HepG2 (cell line): Measurements from ENCODE around the gene TRIP6. TPM values are rescaled to one million over a fixed set of nuclear protein-coding genes. Genes with fewer than 3 reads are reported as not detected.

Source experiments
- ADNP ChIP-seq: sonication (generic); formaldehyde crosslinking; IDR thresholded peaks from 2 replicates; pipeline ENCODE4 v1.4.0; 2020; ENCODE audit warnings: missing genetic modification reagents
- FOXJ3 ChIP-seq: sonication (generic); formaldehyde crosslinking; IDR thresholded peaks from 2 replicates; pipeline ENCODE4 v1.4.0; 2020; ENCODE audit warnings: missing genetic modification reagents, mild to moderate bottlenecking, borderline replicate concordance
- HOXD1 ChIP-seq: sonication (generic); formaldehyde crosslinking; IDR thresholded peaks from 2 replicates; pipeline ENCODE4 v1.5.0; 2020; ENCODE audit warnings: missing genetic modification reagents
- LCORL ChIP-seq, 2 experiments: fragments of 450-650 bp in 1 of 2; sonication (generic) in 1 of 2; formaldehyde crosslinking in 1 of 2; IDR thresholded peaks; 2 replicates each; pipeline versions ENCODE4 v1.5.0 to v1.6.1; 2017 to 2020; ENCODE audit warnings: antibody characterized with exemption in 1 of 2, missing genetic modification reagents in 1 of 2
- NFYB ChIP-seq: sonication (generic); formaldehyde crosslinking; IDR thresholded peaks from 2 replicates; pipeline ENCODE4 v1.4.0; 2020; ENCODE audit warnings: missing genetic modification reagents
- SAP130 ChIP-seq: IDR thresholded peaks from 2 replicates; pipeline ENCODE4 v1.6.1; 2016; ENCODE audit warnings: low read depth
- SOX6 ChIP-seq, 2 experiments: fragments of 450-650 bp in 1 of 2; sonication (generic) in 1 of 2; formaldehyde crosslinking in 1 of 2; IDR thresholded peaks; 2 replicates each; pipeline versions ENCODE4 v1.4.0 to v1.6.1; 2017 to 2020; ENCODE audit warnings: antibody characterized with exemption in 1 of 2, mild to moderate bottlenecking in 1 of 2, missing genetic modification reagents in 1 of 2
- TP53 ChIP-seq: sonication (generic); formaldehyde crosslinking; conservative IDR thresholded peaks from 2 replicates; pipeline ENCODE4 v1.4.0; 2020; ENCODE audit warnings: missing genetic modification reagents
- XRCC5 ChIP-seq: fragments of 200-400 bp; formaldehyde crosslinking; optimal IDR thresholded peaks from 2 replicates; pipeline ENCODE3; 2017; ENCODE audit warnings: mild to moderate bottlenecking, low read length
- ZFYVE20 ChIP-seq: sonication (generic); formaldehyde crosslinking; IDR thresholded peaks from 2 replicates; pipeline ENCODE4 v1.8.0; 2023; ENCODE audit warnings: low read depth, mild to moderate bottlenecking, moderate library complexity, missing genetic modification reagents, borderline replicate concordance
- ZMYM2 ChIP-seq: sonication (generic); formaldehyde crosslinking; IDR thresholded peaks from 2 replicates; pipeline ENCODE4 v1.8.0; 2022; ENCODE audit warnings: mild to moderate bottlenecking, missing genetic modification reagents
- ZMYM4 ChIP-seq: sonication (generic); formaldehyde crosslinking; IDR thresholded peaks from 2 replicates; pipeline ENCODE4 v1.8.1; 2023; ENCODE audit warnings: mild to moderate bottlenecking, missing genetic modification reagents
- ZNF891 ChIP-seq: sonication (generic); formaldehyde crosslinking; IDR thresholded peaks from 2 replicates; pipeline ENCODE4 v1.5.0; 2020; ENCODE audit warnings: mild to moderate bottlenecking, missing genetic modification reagents
- ZSCAN29 ChIP-seq: sonication (generic); formaldehyde crosslinking; conservative IDR thresholded peaks from 2 replicates; pipeline ENCODE4 v1.4.0; 2020; ENCODE audit warnings: mild to moderate bottlenecking, missing genetic modification reagents
- ZSCAN30 ChIP-seq: sonication (generic); formaldehyde crosslinking; IDR thresholded peaks from 2 replicates; pipeline ENCODE4 v1.5.0; 2020; ENCODE audit warnings: mild to moderate bottlenecking, missing genetic modification reagents
- polyA plus RNA-seq, 8 experiments: library from polyadenylated mRNA; depleted of rRNA in 3 of 8; stranded (reverse) in 7 of 8; unstranded in 1 of 8; fragments of >200 nt; fragmentation: Illumina TruSeq in 4 of 8; extraction: Trizol in 4 of 8; gene quantifications; 2 replicates each; pipeline versions ENCODE4 v1.2.1 to v1.2.3, GENCODE V29; 2011 to 2016; ENCODE audit warnings: low read depth in 4 of 8, missing spikeins in 1 of 8, mixed read lengths in 1 of 8; ENCODE audit not compliant: insufficient read depth in 1 of 8
- total RNA-seq, 5 experiments: library from RNA; depleted of rRNA; stranded (reverse); fragments of >200 nt; fragmentation: Illumina TruSeq; extraction: Trizol; gene quantifications; 2 replicates each; pipeline ENCODE4 v1.2.3, GENCODE V29; 2016; ENCODE audit warnings: low read depth in 1 of 5
- TF ChIP-seq, protein P1 (sequence below): sonication (generic); formaldehyde crosslinking; IDR thresholded peaks from 2 replicates; pipeline ENCODE4 v1.4.0; 2020; ENCODE audit warnings: missing genetic modification reagents
- TF ChIP-seq, protein P2 (sequence below): sonication (generic); formaldehyde crosslinking; IDR thresholded peaks from 2 replicates; pipeline ENCODE4 v1.8.1; 2023; ENCODE audit warnings: mild to moderate bottlenecking, inconsistent platforms, moderate library complexity, missing genetic modification reagents, borderline replicate concordance
- TF ChIP-seq, protein P3 (sequence below): IDR thresholded peaks from 2 replicates; pipeline ENCODE4 v1.6.1; 2018; ENCODE audit warnings: missing genetic modification reagents
- TF ChIP-seq, protein P4 (sequence below): sonication (generic); formaldehyde crosslinking; IDR thresholded peaks from 2 replicates; pipeline ENCODE4 v1.4.0; 2020; ENCODE audit warnings: missing genetic modification reagents
- TF ChIP-seq, protein P5 (sequence below): sonication (generic); formaldehyde crosslinking; IDR thresholded peaks from 2 replicates; pipeline ENCODE4 v1.5.0; 2020; ENCODE audit warnings: missing genetic modification reagents

Gene TRIP6
- total and polyA plus RNA-seq, 2 of the 13 experiments (the other 11 are each of a cell fraction or from before 2014, with no cell fraction given) = 0.34 to 0.38 TPM

DNA sequence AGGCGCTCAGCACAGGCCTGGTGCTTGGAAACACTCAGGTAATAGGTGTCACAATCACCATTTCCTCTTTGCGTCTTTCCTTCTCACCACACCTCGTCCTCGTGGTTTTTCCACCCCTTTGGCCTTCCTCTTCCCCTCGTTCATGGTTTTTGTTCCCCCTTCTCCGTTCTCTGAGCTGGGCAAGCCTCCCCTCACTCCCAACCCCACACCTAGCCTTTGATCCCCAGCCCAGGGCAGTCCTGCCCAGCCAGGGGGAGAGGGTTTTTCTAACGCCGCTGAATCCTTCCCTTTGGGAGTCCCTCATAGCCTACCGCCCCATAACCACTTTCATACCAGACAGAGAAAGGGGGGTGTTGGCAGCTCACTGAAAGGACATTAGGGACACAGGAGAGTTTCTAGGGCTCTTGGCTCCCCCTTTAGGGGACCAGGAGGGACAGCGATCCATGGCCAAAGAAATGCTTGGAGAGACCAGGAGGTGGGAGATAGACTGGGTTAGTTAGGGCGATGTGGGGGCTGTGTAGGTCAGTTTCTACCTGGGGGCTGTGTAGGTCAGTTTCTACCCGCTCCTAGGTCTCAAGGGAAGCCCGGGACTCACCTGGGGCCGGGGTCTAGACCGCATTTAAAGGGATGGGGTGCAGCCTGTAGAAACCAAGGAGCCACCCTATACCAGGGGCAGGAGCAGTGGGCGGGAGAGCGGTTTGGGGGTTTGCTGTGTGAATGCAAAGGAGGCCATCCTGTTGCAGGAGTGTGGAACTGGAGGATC is 41.3 kb upstream of the TRIP6 start (continued):
- TF ChIP-seq ZFYVE20 (CRISPR knock-in tag) (no peak), SAP130 (peak; percentile 29; the same call in 1 of the 2 replicates), LCORL (IDR thresholded peaks at IDR 0.05) (no peak), LCORL (CRISPR knock-in tag; IDR thresholded peaks at IDR 0.05) (0 out of 2 replicates have a peak, but pooled peaks have one; percentile 25), ZSCAN30 (CRISPR knock-in tag) (no peak), ZNF891 (CRISPR knock-in tag) (0 out of 2 replicates have a peak, but pooled peaks have one; percentile 63), ZMYM4 (CRISPR knock-in tag) (no peak; the same call in 1 of the 2 replicates), ADNP (CRISPR knock-in tag) (no peak), FOXJ3 (CRISPR knock-in tag) (no peak), XRCC5 (no peak), HOXD1 (no peak), SOX6 (IDR thresholded peaks at IDR 0.05) (no peak), SOX6 (CRISPR knock-in tag; IDR thresholded peaks at IDR 0.05) (no peak), NFYB (CRISPR knock-in tag) (no peak), ZSCAN29 (CRISPR knock-in tag) (no peak), TP53 (CRISPR knock-in tag) (no peak), ZMYM2 (CRISPR knock-in tag) (no peak)
- TF ChIP-seq, protein P1, sequence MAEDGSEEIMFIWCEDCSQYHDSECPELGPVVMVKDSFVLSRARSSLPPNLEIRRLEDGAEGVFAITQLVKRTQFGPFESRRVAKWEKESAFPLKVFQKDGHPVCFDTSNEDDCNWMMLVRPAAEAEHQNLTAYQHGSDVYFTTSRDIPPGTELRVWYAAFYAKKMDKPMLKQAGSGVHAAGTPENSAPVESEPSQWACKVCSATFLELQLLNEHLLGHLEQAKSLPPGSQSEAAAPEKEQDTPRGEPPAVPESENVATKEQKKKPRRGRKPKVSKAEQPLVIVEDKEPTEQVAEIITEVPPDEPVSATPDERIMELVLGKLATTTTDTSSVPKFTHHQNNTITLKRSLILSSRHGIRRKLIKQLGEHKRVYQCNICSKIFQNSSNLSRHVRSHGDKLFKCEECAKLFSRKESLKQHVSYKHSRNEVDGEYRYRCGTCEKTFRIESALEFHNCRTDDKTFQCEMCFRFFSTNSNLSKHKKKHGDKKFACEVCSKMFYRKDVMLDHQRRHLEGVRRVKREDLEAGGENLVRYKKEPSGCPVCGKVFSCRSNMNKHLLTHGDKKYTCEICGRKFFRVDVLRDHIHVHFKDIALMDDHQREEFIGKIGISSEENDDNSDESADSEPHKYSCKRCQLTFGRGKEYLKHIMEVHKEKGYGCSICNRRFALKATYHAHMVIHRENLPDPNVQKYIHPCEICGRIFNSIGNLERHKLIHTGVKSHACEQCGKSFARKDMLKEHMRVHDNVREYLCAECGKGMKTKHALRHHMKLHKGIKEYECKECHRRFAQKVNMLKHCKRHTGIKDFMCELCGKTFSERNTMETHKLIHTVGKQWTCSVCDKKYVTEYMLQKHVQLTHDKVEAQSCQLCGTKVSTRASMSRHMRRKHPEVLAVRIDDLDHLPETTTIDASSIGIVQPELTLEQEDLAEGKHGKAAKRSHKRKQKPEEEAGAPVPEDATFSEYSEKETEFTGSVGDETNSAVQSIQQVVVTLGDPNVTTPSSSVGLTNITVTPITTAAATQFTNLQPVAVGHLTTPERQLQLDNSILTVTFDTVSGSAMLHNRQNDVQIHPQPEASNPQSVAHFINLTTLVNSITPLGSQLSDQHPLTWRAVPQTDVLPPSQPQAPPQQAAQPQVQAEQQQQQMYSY (CRISPR knock-in tag) = no peak
- TF ChIP-seq, protein P2, sequence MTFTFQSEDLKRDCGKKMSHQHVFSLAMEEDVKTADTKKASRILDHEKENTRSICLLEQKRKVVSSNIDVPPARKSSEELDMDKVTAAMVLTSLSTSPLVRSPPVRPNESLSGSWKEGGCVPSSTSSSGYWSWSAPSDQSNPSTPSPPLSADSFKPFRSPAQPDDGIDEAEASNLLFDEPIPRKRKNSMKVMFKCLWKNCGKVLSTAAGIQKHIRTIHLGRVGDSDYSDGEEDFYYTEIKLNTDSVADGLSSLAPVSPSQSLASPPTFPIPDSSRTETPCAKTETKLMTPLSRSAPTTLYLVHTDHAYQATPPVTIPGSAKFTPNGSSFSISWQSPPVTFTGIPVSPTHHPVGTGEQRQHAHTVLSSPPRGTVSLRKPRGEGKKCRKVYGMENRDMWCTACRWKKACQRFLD (CRISPR knock-in tag) = 0 out of 2 replicates have a peak, but pooled peaks have one; percentile 53
- TF ChIP-seq, protein P3, sequence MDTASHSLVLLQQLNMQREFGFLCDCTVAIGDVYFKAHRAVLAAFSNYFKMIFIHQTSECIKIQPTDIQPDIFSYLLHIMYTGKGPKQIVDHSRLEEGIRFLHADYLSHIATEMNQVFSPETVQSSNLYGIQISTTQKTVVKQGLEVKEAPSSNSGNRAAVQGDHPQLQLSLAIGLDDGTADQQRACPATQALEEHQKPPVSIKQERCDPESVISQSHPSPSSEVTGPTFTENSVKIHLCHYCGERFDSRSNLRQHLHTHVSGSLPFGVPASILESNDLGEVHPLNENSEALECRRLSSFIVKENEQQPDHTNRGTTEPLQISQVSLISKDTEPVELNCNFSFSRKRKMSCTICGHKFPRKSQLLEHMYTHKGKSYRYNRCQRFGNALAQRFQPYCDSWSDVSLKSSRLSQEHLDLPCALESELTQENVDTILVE = no peak
- TF ChIP-seq, protein P4, sequence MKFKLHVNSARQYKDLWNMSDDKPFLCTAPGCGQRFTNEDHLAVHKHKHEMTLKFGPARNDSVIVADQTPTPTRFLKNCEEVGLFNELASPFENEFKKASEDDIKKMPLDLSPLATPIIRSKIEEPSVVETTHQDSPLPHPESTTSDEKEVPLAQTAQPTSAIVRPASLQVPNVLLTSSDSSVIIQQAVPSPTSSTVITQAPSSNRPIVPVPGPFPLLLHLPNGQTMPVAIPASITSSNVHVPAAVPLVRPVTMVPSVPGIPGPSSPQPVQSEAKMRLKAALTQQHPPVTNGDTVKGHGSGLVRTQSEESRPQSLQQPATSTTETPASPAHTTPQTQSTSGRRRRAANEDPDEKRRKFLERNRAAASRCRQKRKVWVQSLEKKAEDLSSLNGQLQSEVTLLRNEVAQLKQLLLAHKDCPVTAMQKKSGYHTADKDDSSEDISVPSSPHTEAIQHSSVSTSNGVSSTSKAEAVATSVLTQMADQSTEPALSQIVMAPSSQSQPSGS (CRISPR knock-in tag) = no peak
- TF ChIP-seq, protein P5, sequence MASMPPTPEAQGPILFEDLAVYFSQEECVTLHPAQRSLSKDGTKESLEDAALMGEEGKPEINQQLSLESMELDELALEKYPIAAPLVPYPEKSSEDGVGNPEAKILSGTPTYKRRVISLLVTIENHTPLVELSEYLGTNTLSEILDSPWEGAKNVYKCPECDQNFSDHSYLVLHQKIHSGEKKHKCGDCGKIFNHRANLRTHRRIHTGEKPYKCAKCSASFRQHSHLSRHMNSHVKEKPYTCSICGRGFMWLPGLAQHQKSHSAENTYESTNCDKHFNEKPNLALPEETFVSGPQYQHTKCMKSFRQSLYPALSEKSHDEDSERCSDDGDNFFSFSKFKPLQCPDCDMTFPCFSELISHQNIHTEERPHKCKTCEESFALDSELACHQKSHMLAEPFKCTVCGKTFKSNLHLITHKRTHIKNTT (CRISPR knock-in tag) = no peak
